Subcutaneous abdominal adipose tissue (tissue), 5 donors: Measurements from ENCODE around the gene GPC6.
"Not testable (repeated sequence)": the region's sequence is repeated elsewhere in the genome, so short reads cannot be mapped to it uniquely, and the experiment has no call there.

Source experiments
- H3K27ac ChIP-seq: one replicate; pipeline ENCODE4 v1.7.0; 2013; ENCODE audit warnings: low read depth, mild to moderate bottlenecking, inconsistent platforms, low read length, moderate library complexity
- H3K27me3 ChIP-seq, 5 donors: one replicate each; pipeline ENCODE4 v1.7.0; 2013; ENCODE audit warnings: low read length in 5 of 5, inconsistent platforms in 1 of 5; ENCODE audit not compliant: control insufficient read depth in 5 of 5, insufficient read depth in 4 of 5
- H3K36me3 ChIP-seq, 5 donors: one replicate each; pipeline ENCODE4 v1.7.0; 2013; ENCODE audit warnings: low read length in 5 of 5; ENCODE audit not compliant: control insufficient read depth in 5 of 5, insufficient read depth in 5 of 5
- H3K4me1 ChIP-seq, 5 donors: one replicate each; pipeline ENCODE4 v1.7.0; 2013; ENCODE audit warnings: low read length in 5 of 5, mild to moderate bottlenecking in 3 of 5, moderate library complexity in 1 of 5; ENCODE audit not compliant: control insufficient read depth in 5 of 5, insufficient read depth in 5 of 5
- H3K4me3 ChIP-seq, 5 donors: one replicate each; pipeline ENCODE4 v1.7.0; 2013; ENCODE audit warnings: low read length in 5 of 5, low read depth in 1 of 5
- H3K9ac ChIP-seq, 5 donors: one replicate each; pipeline ENCODE4 v1.7.0; 2013; ENCODE audit warnings: low read length in 5 of 5, mild to moderate bottlenecking in 4 of 5, moderate library complexity in 3 of 5
- H3K9me3 ChIP-seq, 5 donors: one replicate each; pipeline ENCODE4 v1.7.0; 2013; ENCODE audit warnings: low read length in 5 of 5; ENCODE audit not compliant: control insufficient read depth in 5 of 5
- donor health status: healthy.
- donor health status: healthy.
- donor health status: healthy.
- donor health status: healthy.
- donor health status: healthy.

The GPC6 gene

GRCh38 chr13:94296471-94296870 lies 1069.9 kb downstream of the GPC6 start:
- Histone ChIP-seq H3K4me3 (no peak overlapping the region), H3K9ac (no peak overlapping the region), H3K36me3 (no peaks in the 10 kb centered on the region), H3K27ac (no peak overlapping the region), H3K27me3 (no peaks in the 10 kb centered on the region), H3K9me3 (no peaks in the 10 kb centered on the region), H3K4me1 (no peaks in the 10 kb centered on the region)

GRCh38 chr13:94298346-94298745 lies 1071.7 kb downstream of the GPC6 start:
- Histone ChIP-seq H3K9me3 (no peaks in the 10 kb centered on the region), H3K36me3 (no peaks in the 10 kb centered on the region), H3K9ac (no peak overlapping the region), H3K4me3 (no peak overlapping the region), H3K27me3 (no peaks in the 10 kb centered on the region), H3K4me1 (no peaks in the 10 kb centered on the region), H3K27ac (no peak overlapping the region)

GRCh38 chr13:94300401-94300800 lies 1073.8 kb downstream of the GPC6 start:
- no peak overlapping the region for H3K27ac ChIP-seq
- peaks cover 0 to 9% (median 6%) of the 10 kb centered on the region in 5 donors for H3K4me1 ChIP-seq
- H3K9ac ChIP-seq = no peak overlapping the region
- no peak overlapping the region for H3K4me3 ChIP-seq
- no peaks in the 10 kb centered on the region for H3K27me3 ChIP-seq
- no peaks in the 10 kb centered on the region for H3K36me3 ChIP-seq
- H3K9me3 ChIP-seq = no peaks in the 10 kb centered on the region

- no peaks in the 10 kb centered on the region for H3K9me3 ChIP-seq
- H3K36me3 ChIP-seq = no peaks in the 10 kb centered on the region
- peaks cover 0 to 13% (median 6%) of the 10 kb centered on the region in 5 donors for H3K4me1 ChIP-seq
- H3K9ac ChIP-seq = no peak overlapping the region
- no peaks in the 10 kb centered on the region for H3K27me3 ChIP-seq
- no peak overlapping the region for H3K4me3 ChIP-seq
- H3K27ac ChIP-seq = no peak overlapping the region
Measured at GRCh38 chr13:94301487-94301886, 1074.9 kb downstream of the GPC6 start.

- peaks cover 0 to 13% (median 6%) of the 10 kb centered on the region in 5 donors for H3K4me1 ChIP-seq
- H3K9ac ChIP-seq, H3K27ac ChIP-seq, H3K36me3 ChIP-seq, H3K4me3 ChIP-seq, H3K9me3 ChIP-seq, H3K27me3 ChIP-seq: not testable (repeated sequence)
Measured at GRCh38 chr13:94302847-94303565, 1076.4 kb downstream of the GPC6 start.

GRCh38 chr13:94303644-94304174 lies 1077.1 kb downstream of the GPC6 start:
- no peak overlapping the region for H3K4me3 ChIP-seq
- no peak overlapping the region for H3K9ac ChIP-seq
- no peaks in the 10 kb centered on the region for H3K36me3 ChIP-seq
- H3K9me3 ChIP-seq = no peaks in the 10 kb centered on the region
- H3K4me1 ChIP-seq = peaks cover 0 to 13% (median 6%) of the 10 kb centered on the region in 5 donors
- no peak overlapping the region for H3K27ac ChIP-seq
- no peaks in the 10 kb centered on the region for H3K27me3 ChIP-seq

- Histone ChIP-seq H3K4me1 (peaks cover 0 to 18% (median 9%) of the 10 kb centered on the region in 5 donors), H3K27ac (no peak overlapping the region), H3K27me3 (no peaks in the 10 kb centered on the region), H3K9me3 (no peaks in the 10 kb centered on the region), H3K4me3 (no peak overlapping the region), H3K9ac (no peak overlapping the region), H3K36me3 (no peaks in the 10 kb centered on the region)
Measured at GRCh38 chr13:94305033-94305432, 1078.4 kb downstream of the GPC6 start.

GRCh38 chr13:94305463-94305862 lies 1078.9 kb downstream of the GPC6 start:
- Histone ChIP-seq H3K9ac (no peak overlapping the region), H3K4me3 (no peak overlapping the region), H3K9me3 (no peaks in the 10 kb centered on the region), H3K4me1 (peaks cover 0 to 18% (median 9%) of the 10 kb centered on the region in 5 donors), H3K36me3 (no peaks in the 10 kb centered on the region), H3K27me3 (no peaks in the 10 kb centered on the region), H3K27ac (peak overlapping the region; percentile 32)

GRCh38 chr13:94305934-94306333 lies 1079.3 kb downstream of the GPC6 start:
- peak overlapping the region; percentile 32 for H3K27ac ChIP-seq
- H3K36me3 ChIP-seq = no peaks in the 10 kb centered on the region
- H3K9ac ChIP-seq = no peak overlapping the region
- no peaks in the 10 kb centered on the region for H3K27me3 ChIP-seq
- H3K9me3 ChIP-seq = no peaks in the 10 kb centered on the region
- H3K4me1 ChIP-seq = peaks cover 0 to 18% (median 9%) of the 10 kb centered on the region in 5 donors
- no peak overlapping the region for H3K4me3 ChIP-seq

- no peak overlapping the region for H3K27ac ChIP-seq
- no peaks in the 10 kb centered on the region for H3K9me3 ChIP-seq
- H3K36me3 ChIP-seq = no peaks in the 10 kb centered on the region
- no peak overlapping the region for H3K9ac ChIP-seq
- H3K4me1 ChIP-seq = peaks cover 0 to 28% (median 17%) of the 10 kb centered on the region in 5 donors
- H3K4me3 ChIP-seq = no peak overlapping the region
- H3K27me3 ChIP-seq = no peaks in the 10 kb centered on the region
Measured at GRCh38 chr13:94308832-94309231, 1082.2 kb downstream of the GPC6 start.
